CMK (cell line): ENCODE measurements around the gene WNK3.

Source experiments
- DNase-seq: peaks from one replicate; pipeline ENCODE4 v3.0.0-alpha.2; 2010; ENCODE audit warnings: low read depth

The WNK3 gene

GRCh38 chrX:54166915-54167314 lies 190.9 kb downstream of the WNK3 start:
- no peak for DNase-seq

- DNase-seq: no peak
Measured at GRCh38 chrX:54157561-54157960, 200.3 kb downstream of the WNK3 start.
